D341Med (cell line): ENCODE measurements around the gene GTF3C4.
"Not testable (repeated sequence)": the region's sequence is repeated elsewhere in the genome, so short reads cannot be mapped to it uniquely, and the experiment has no call there.

Source experiments
- DNase-seq: peaks from one replicate; pipeline ENCODE4 v3.0.0; 2012; ENCODE audit warnings: low spot score

Gene GTF3C4

GRCh38 chr9:132703336-132703735 is 33.1 kb downstream of the GTF3C4 start:
- DNase-seq, result no peak

GRCh38 chr9:132708239-132708638 is 38.0 kb downstream of the GTF3C4 start:
- DNase-seq, result no peak

GRCh38 chr9:132708769-132709430 is 38.6 kb downstream of the GTF3C4 start:
- DNase-seq, result no peak

- no peak for DNase-seq
Measured at GRCh38 chr9:132710333-132710732, 40.1 kb downstream of the GTF3C4 start.

GRCh38 chr9:132711152-132711551 is 40.9 kb downstream of the GTF3C4 start:
- not testable (repeated sequence) for DNase-seq

GRCh38 chr9:132711846-132712245 is 41.6 kb downstream of the GTF3C4 start:
- no peak for DNase-seq

GRCh38 chr9:132712753-132713152 is 42.5 kb downstream of the GTF3C4 start:
- no peak for DNase-seq

GRCh38 chr9:132716007-132716406 is 45.7 kb downstream of the GTF3C4 start:
- DNase-seq, result no peak

- DNase-seq, result no peak
Measured at GRCh38 chr9:132717326-132717945, 47.2 kb downstream of the GTF3C4 start.

GRCh38 chr9:132718381-132718928 is 48.2 kb downstream of the GTF3C4 start:
- not testable (repeated sequence) for DNase-seq

- DNase-seq, result no peak
Measured at GRCh38 chr9:132721661-132722060, 51.4 kb downstream of the GTF3C4 start.

- no peak for DNase-seq
Measured at GRCh38 chr9:132722564-132723065, 52.4 kb downstream of the GTF3C4 start.

- DNase-seq, result no peak
Measured at GRCh38 chr9:132723809-132724208, 53.5 kb downstream of the GTF3C4 start.

- DNase-seq, result no peak
Measured at GRCh38 chr9:132725306-132725705, 55.0 kb downstream of the GTF3C4 start.

- no peak for DNase-seq
Measured at GRCh38 chr9:132726576-132727130, 56.4 kb downstream of the GTF3C4 start.

GRCh38 chr9:132728071-132728470 is 57.8 kb downstream of the GTF3C4 start:
- no peak for DNase-seq

- no peak for DNase-seq
Measured at GRCh38 chr9:132728497-132728896, 58.2 kb downstream of the GTF3C4 start.

- DNase-seq, result no peak
Measured at GRCh38 chr9:132729235-132729890, 59.1 kb downstream of the GTF3C4 start.

- DNase-seq, result no peak
Measured at GRCh38 chr9:132730054-132731033, 60.1 kb downstream of the GTF3C4 start.

- DNase-seq, result no peak
Measured at GRCh38 chr9:132731230-132731629, 61.0 kb downstream of the GTF3C4 start.
